Hepatocyte (in vitro differentiated cells): Measurements from ENCODE around the gene GPR135. TPM values are rescaled to one million over a fixed set of nuclear protein-coding genes. Genes with fewer than 3 reads are reported as not detected.

ENCODE experiments used
- DNase-seq: peaks from one replicate; pipeline ENCODE4 v3.0.0-alpha.2; 2016; ENCODE audit warnings: low spot score
- H2AFZ ChIP-seq: fragments of 200-600 bp; sonication (generic); 2 replicates; pipeline ENCODE4 v1.6.0; 2016; ENCODE audit warnings: antibody characterized with exemption, mild to moderate bottlenecking
- H3K27ac ChIP-seq: fragments of 200-600 bp; sonication (generic); 2 replicates; pipeline ENCODE4 v1.5.1; 2016; ENCODE audit warnings: mild to moderate bottlenecking
- H3K27me3 ChIP-seq: fragments of 200-600 bp; sonication (generic); 2 replicates; pipeline ENCODE4 v1.6.1; 2016
- H3K36me3 ChIP-seq: fragments of 200-600 bp; sonication (generic); replicated peaks from 2 replicates; pipeline ENCODE4 v1.5.1; 2016; ENCODE audit warnings: low read depth; ENCODE audit not compliant: insufficient read depth
- H3K4me1 ChIP-seq: fragments of 200-600 bp; sonication (generic); 2 replicates; pipeline ENCODE4 v1.5.1; 2016; ENCODE audit warnings: mild to moderate bottlenecking, moderate library complexity; ENCODE audit not compliant: insufficient read depth
- H3K4me2 ChIP-seq: fragments of 200-600 bp; sonication (generic); 2 replicates; pipeline ENCODE4 v1.6.0; 2016
- H3K4me3 ChIP-seq: fragments of 200-600 bp; sonication (generic); 2 replicates; pipeline ENCODE4 v1.5.1; 2016; ENCODE audit warnings: mild to moderate bottlenecking
- H3K79me2 ChIP-seq: fragments of 200-600 bp; sonication (generic); 2 replicates; pipeline ENCODE4 v1.6.0; 2017; ENCODE audit warnings: mild to moderate bottlenecking
- H3K9me2 ChIP-seq: fragments of 200-600 bp; sonication (generic); replicated peaks from 2 replicates; pipeline ENCODE4 v1.6.0; 2017; ENCODE audit warnings: mild to moderate bottlenecking; ENCODE audit not compliant: insufficient read depth
- H3K9me3 ChIP-seq: fragments of 200-600 bp; sonication (generic); 2 replicates; pipeline ENCODE4 v1.5.1; 2016; ENCODE audit warnings: low read depth, mild to moderate bottlenecking
- H4K20me1 ChIP-seq: fragments of 200-600 bp; sonication (generic); 2 replicates; pipeline ENCODE4 v1.6.0; 2016; ENCODE audit warnings: mild to moderate bottlenecking; ENCODE audit not compliant: insufficient read depth, poor library complexity, severe bottlenecking
- EZH2 ChIP-seq: fragments of 200-600 bp; sonication (generic); IDR thresholded peaks from 2 replicates; pipeline ENCODE4 v1.6.1; 2016; ENCODE audit warnings: antibody characterized with exemption, mild to moderate bottlenecking, borderline replicate concordance
- EZH2phosphoT487 ChIP-seq: fragments of 200-600 bp; sonication (generic); IDR thresholded peaks from one replicate; pipeline ENCODE4 v1.6.1; 2018; ENCODE audit warnings: antibody characterized with exemption, mild to moderate bottlenecking, low read depth, moderate library complexity; ENCODE audit not compliant: unreplicated experiment, severe bottlenecking
- WGBS: methylation state at CpG from one replicate; pipeline ENCODE4 v1.1.6; 2016; ENCODE audit warnings: low lambda C conversion rate; ENCODE audit errors: missing lambda C conversion rate; 5-methylcytosine and 5-hydroxymethylcytosine counted together
- polyA plus RNA-seq: library from polyadenylated mRNA; unstranded; fragments of >200 nt; fragmentation: Nextera tagmentation; extraction: Ambion mirVana; gene quantifications from 2 replicates; pipeline ENCODE4 v1.2.1, GENCODE V29; 2016
- total RNA-seq: library from RNA; depleted of rRNA; stranded (reverse); fragments of >200 nt; gene quantifications from 2 replicates; pipeline ENCODE4 v1.2.3, GENCODE V29; 2014
- TF ChIP-seq, protein P1 (sequence below): fragments of 200-600 bp; sonication (generic); IDR thresholded peaks from 2 replicates; pipeline ENCODE4 v1.5.1; 2016; ENCODE audit warnings: antibody characterized with exemption, mild to moderate bottlenecking; ENCODE audit not compliant: poor library complexity

GPR135 gene
- total and polyA plus RNA-seq, 2 experiments from 2014 or later: 0.28 to 1.8 TPM

DNA sequence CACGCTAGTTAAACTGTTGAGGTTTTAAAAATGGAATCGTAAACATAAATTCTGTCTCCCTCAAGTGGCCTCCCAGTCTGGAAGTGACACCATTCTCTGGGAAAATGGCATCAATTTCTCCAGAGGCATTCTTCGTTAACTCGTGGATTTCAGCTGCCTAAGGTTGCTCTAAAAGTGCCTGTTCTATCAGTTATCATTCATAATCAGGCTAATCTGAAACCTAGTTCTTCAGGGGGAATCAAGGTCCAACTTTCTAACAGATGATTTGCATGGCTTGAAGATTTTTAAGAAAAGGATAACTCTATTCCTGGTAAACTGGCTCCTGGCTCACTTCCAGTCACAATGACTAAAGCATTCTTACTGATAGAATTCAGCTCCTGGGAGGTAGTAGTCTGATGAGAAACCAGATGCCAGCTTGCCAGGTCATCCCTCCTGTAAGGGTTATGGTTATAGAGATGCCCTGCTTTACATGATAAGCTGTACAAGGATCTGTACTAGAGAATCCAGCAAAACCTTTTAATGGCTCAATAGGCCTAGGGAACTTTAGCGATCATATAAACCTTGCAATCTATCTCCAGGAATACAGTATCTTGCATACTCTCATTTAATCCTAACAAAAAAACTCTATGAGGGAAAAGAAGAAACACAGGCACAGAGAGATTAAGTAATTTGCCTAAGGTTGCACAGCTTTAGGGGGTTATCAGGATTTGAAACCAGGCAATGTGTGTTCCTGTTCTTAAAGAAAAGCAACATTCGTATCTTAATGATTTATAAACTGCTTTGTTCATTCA lies 17.6 kb upstream of the GPR135 start:
- H2AFZ ChIP-seq: peak overlapping the region; percentile 70
- H3K4me2 ChIP-seq: peak overlapping the region; percentile 93
- peaks cover 4% of the 10 kb centered on the region for H4K20me1 ChIP-seq
- no peaks in the 10 kb centered on the region for H3K27me3 ChIP-seq
- TF ChIP-seq EZH2: no peak
- TF ChIP-seq EZH2phosphoT487: no peak
- TF ChIP-seq, protein P1, sequence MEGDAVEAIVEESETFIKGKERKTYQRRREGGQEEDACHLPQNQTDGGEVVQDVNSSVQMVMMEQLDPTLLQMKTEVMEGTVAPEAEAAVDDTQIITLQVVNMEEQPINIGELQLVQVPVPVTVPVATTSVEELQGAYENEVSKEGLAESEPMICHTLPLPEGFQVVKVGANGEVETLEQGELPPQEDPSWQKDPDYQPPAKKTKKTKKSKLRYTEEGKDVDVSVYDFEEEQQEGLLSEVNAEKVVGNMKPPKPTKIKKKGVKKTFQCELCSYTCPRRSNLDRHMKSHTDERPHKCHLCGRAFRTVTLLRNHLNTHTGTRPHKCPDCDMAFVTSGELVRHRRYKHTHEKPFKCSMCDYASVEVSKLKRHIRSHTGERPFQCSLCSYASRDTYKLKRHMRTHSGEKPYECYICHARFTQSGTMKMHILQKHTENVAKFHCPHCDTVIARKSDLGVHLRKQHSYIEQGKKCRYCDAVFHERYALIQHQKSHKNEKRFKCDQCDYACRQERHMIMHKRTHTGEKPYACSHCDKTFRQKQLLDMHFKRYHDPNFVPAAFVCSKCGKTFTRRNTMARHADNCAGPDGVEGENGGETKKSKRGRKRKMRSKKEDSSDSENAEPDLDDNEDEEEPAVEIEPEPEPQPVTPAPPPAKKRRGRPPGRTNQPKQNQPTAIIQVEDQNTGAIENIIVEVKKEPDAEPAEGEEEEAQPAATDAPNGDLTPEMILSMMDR: no peak
- peak; percentile 52 for DNase-seq
- H3K36me3 ChIP-seq: no peaks in the 10 kb centered on the region
- peak overlapping the region; percentile 92 for H3K27ac ChIP-seq
- H3K79me2 ChIP-seq: peaks cover 54% of the 10 kb centered on the region
- H3K4me1 ChIP-seq: peaks cover 34% of the 10 kb centered on the region
- WGBS: 53% methylated on average over 6 of the region's 6 CpGs
- H3K9me3 ChIP-seq: no peaks in the 10 kb centered on the region
- H3K9me2 ChIP-seq: no peaks in the 10 kb centered on the region
- H3K4me3 ChIP-seq: peak overlapping the region; percentile 55

DNA sequence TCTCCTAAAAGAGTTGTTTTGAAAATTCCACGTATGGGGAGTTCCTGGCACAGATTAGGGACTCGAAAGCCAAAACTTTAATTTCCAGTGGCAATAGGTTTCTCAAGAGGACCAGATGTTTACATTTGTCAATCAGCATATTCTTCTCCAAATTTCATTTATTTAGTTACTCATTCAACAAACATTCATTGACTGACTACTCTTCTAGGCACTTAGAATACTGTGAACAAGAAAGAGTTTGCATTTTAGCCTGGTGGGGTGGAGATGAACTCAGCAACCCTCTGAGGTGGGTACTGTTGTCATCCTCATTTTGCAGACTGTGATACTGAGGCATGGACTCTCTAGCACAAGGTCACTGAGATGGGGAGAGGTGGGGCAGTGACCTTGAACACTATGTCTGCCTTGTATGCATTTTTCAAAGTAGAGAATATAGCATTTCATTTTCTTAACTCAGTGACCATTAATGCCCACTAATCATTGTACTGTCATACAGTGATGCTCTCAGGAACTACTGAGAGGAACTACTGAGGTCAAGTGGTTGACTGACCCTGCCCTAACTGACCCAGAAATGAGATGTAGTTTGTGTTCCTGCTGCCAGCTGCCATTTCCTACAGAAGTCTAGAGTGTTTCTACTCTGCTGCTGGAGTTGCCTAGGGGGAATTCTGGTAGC lies 16.8 kb upstream of the GPR135 start:
- peaks cover 49% of the 10 kb centered on the region for H3K79me2 ChIP-seq
- no peak overlapping the region for H3K4me3 ChIP-seq
- 87% methylated on average over 2 of the region's 2 CpGs for WGBS
- H3K27me3 ChIP-seq: no peaks in the 10 kb centered on the region
- no peak for DNase-seq
- no peak overlapping the region for H2AFZ ChIP-seq
- H3K27ac ChIP-seq: peak overlapping the region; percentile 47
- no peaks in the 10 kb centered on the region for H3K36me3 ChIP-seq
- no peaks in the 10 kb centered on the region for H3K9me2 ChIP-seq
- H3K4me1 ChIP-seq: peaks cover 34% of the 10 kb centered on the region
- H4K20me1 ChIP-seq: peaks cover 4% of the 10 kb centered on the region
- TF ChIP-seq EZH2phosphoT487: no peak
- TF ChIP-seq, protein P1: no peak
- TF ChIP-seq EZH2: no peak
- no peaks in the 10 kb centered on the region for H3K9me3 ChIP-seq
- peak overlapping the region; percentile 93 for H3K4me2 ChIP-seq

DNA sequence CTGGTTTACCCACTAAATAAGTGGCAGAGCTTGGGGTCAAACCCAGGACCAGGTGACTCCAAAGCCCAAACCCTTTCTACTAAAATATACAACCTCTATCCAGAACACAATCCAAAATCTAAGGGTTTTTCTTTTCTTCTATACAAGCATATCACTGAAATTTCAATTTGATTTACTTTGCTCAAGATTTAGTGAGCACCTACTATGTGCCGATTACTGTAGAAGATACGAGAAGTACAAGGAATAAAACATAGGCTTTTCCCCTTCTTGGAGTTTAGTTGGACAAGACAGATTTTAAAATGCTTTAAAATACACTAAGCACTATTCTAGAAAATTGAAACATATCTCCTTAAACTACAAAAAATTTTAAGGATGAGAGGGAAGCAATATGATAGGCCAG lies 16.2 kb upstream of the GPR135 start:
- Histone ChIP-seq H3K4me3 (no peak overlapping the region), H3K9me3 (no peaks in the 10 kb centered on the region), H3K4me1 (peaks cover 32% of the 10 kb centered on the region), H4K20me1 (peaks cover 4% of the 10 kb centered on the region), H3K27me3 (no peaks in the 10 kb centered on the region), H3K4me2 (peak overlapping the region; percentile 93), H2AFZ (no peak overlapping the region), H3K79me2 (peaks cover 43% of the 10 kb centered on the region), H3K36me3 (no peaks in the 10 kb centered on the region), H3K9me2 (no peaks in the 10 kb centered on the region), H3K27ac (no peak overlapping the region)
- 98% methylated on average over 2 of the region's 2 CpGs for WGBS
- no peak for DNase-seq
- TF ChIP-seq EZH2phosphoT487 (no peak), EZH2 (no peak)
- TF ChIP-seq, protein P1: no peak
